Right atrium auricular region (tissue), 2 donors: ENCODE data around the gene NSRP1. TPM values are rescaled to one million over a fixed set of nuclear protein-coding genes. Genes with fewer than 3 reads are reported as not detected.

ENCODE experiments used
- DNase-seq: peaks from one replicate; pipeline ENCODE4 v3.0.0-alpha.2; 2019; ENCODE audit warnings: low spot score
- H3K27ac ChIP-seq, 2 donors: fragments of 200-600 bp; sonication (generic); 1 replicate in 1 of 2; 2 replicates in 1 of 2; pipeline ENCODE4 v1.5.1; 2016 to 2019
- H3K27me3 ChIP-seq, 2 donors: fragments of 200-600 bp; sonication (generic); one replicate each; pipeline versions ENCODE4 v1.5.1 to v1.6.0; 2017 to 2019
- H3K36me3 ChIP-seq: fragments of 200-600 bp; sonication (generic); one replicate; pipeline ENCODE4 v1.5.1; 2016
- H3K4me1 ChIP-seq, 2 donors: fragments of 200-600 bp; sonication (generic); one replicate each; pipeline versions ENCODE4 v1.5.1 to v1.6.0; 2017 to 2019
- H3K4me3 ChIP-seq, 2 donors: fragments of 200-600 bp; sonication (generic); 1 replicate in 1 of 2; 2 replicates in 1 of 2; pipeline ENCODE4 v1.5.1; 2017 to 2019; ENCODE audit warnings: mild to moderate bottlenecking in 1 of 2, moderate library complexity in 1 of 2
- H3K9me3 ChIP-seq, 2 donors: fragments of 200-600 bp; sonication (generic); one replicate each; pipeline ENCODE4 v1.5.1; 2019
- CTCF ChIP-seq, 2 donors: fragments of 200-600 bp; sonication (generic); IDR thresholded peaks; one replicate each; pipeline ENCODE4 v1.5.1; 2019; ENCODE audit warnings: antibody characterized with exemption in 2 of 2
- total RNA-seq, 2 donors: library from RNA; depleted of rRNA; stranded (reverse); fragments of >200 nt; gene quantifications; one replicate each; pipeline ENCODE4 v1.1.0, GENCODE V29; 2016

NSRP1 gene
- total RNA-seq, 2 donors from 2014 or later, result 14.7 to 16.6 TPM

GRCh38 chr17:30222721-30223175 lies 106.1 kb downstream of the NSRP1 start:
- Histone ChIP-seq H3K27ac (no peak overlapping the region), H3K4me1 (no peaks in the 10 kb centered on the region), H3K9me3 (no peaks in the 10 kb centered on the region), H3K36me3 (no peaks in the 10 kb centered on the region), H3K4me3 (no peak overlapping the region), H3K27me3 (no peaks in the 10 kb centered on the region)
- no peak for TF ChIP-seq CTCF (IDR thresholded peaks at IDR 0.05)
- DNase-seq, result no peak

- H3K36me3 ChIP-seq, result no peaks in the 10 kb centered on the region
- DNase-seq, result no peak
Measured at GRCh38 chr17:30224419-30224960, 107.9 kb downstream of the NSRP1 start.

GRCh38 chr17:30225112-30225511 lies 108.5 kb downstream of the NSRP1 start:
- Histone ChIP-seq H3K27me3 (no peaks in the 10 kb centered on the region), H3K9me3 (no peaks in the 10 kb centered on the region), H3K27ac (no peak overlapping the region), H3K36me3 (no peaks in the 10 kb centered on the region), H3K4me1 (no peaks in the 10 kb centered on the region), H3K4me3 (no peak overlapping the region)
- DNase-seq, result no peak
- TF ChIP-seq CTCF (IDR thresholded peaks at IDR 0.05), result no peak

More at GRCh38 chr17:30224419-30224960, 107.9 kb downstream of the NSRP1 start:
- H3K4me1 ChIP-seq, result no peaks in the 10 kb centered on the region
- no peak overlapping the region for H3K27ac ChIP-seq
- no peak for TF ChIP-seq CTCF (IDR thresholded peaks at IDR 0.05)
- no peaks in the 10 kb centered on the region for H3K9me3 ChIP-seq
- H3K27me3 ChIP-seq, result no peaks in the 10 kb centered on the region
- no peak overlapping the region for H3K4me3 ChIP-seq

GRCh38 chr17:30225919-30226553 lies 109.4 kb downstream of the NSRP1 start:
- Histone ChIP-seq H3K27ac (no peak overlapping the region), H3K27me3 (no peaks in the 10 kb centered on the region), H3K4me1 (no peaks in the 10 kb centered on the region), H3K4me3 (no peak overlapping the region), H3K36me3 (no peaks in the 10 kb centered on the region), H3K9me3 (no peaks in the 10 kb centered on the region)
- TF ChIP-seq CTCF (IDR thresholded peaks at IDR 0.05), result no peak
- no peak for DNase-seq

- no peak for DNase-seq
- no peak overlapping the region for H3K27ac ChIP-seq
- no peak for TF ChIP-seq CTCF (IDR thresholded peaks at IDR 0.05)
- H3K9me3 ChIP-seq, result no peaks in the 10 kb centered on the region
- no peak overlapping the region for H3K4me3 ChIP-seq
- no peaks in the 10 kb centered on the region for H3K4me1 ChIP-seq
- no peaks in the 10 kb centered on the region for H3K36me3 ChIP-seq
- no peaks in the 10 kb centered on the region for H3K27me3 ChIP-seq
Measured at GRCh38 chr17:30226878-30227277, 110.3 kb downstream of the NSRP1 start.

GRCh38 chr17:30228011-30228410 lies 111.4 kb downstream of the NSRP1 start:
- no peaks in the 10 kb centered on the region for H3K9me3 ChIP-seq
- no peaks in the 10 kb centered on the region for H3K27me3 ChIP-seq
- DNase-seq, result no peak
- no peak for TF ChIP-seq CTCF (IDR thresholded peaks at IDR 0.05)
- no peaks in the 10 kb centered on the region for H3K4me1 ChIP-seq
- H3K36me3 ChIP-seq, result no peaks in the 10 kb centered on the region
- H3K27ac ChIP-seq, result no peak overlapping the region
- no peak overlapping the region for H3K4me3 ChIP-seq
